Smooth muscle cell (in vitro differentiated cells): ENCODE data around the gene FHIT. TPM values are rescaled to one million over a fixed set of nuclear protein-coding genes. Genes with fewer than 3 reads are reported as not detected.
"Not testable (repeated sequence)": the region's sequence is repeated elsewhere in the genome, so short reads cannot be mapped to it uniquely, and the experiment has no call there.

Experiments
- DNase-seq: peaks from one replicate; lab custom pipeline; 2025; ENCODE audit not compliant: unreplicated experiment; lab: John Stamatoyannopoulos, UW
- H2AFZ ChIP-seq: fragments of 200-600 bp; sonication (generic); 2 replicates; pipeline ENCODE4 v1.6.0; 2016; ENCODE audit warnings: antibody characterized with exemption, low read depth, mild to moderate bottlenecking
- H3F3A ChIP-seq: fragments of 200-600 bp; sonication (generic); 2 replicates; pipeline ENCODE4 v1.6.0; 2017; ENCODE audit warnings: antibody characterized with exemption, low read depth
- H3K27ac ChIP-seq: fragments of 200-600 bp; sonication (generic); 2 replicates; pipeline ENCODE4 v1.5.1; 2016; ENCODE audit warnings: low read depth, mild to moderate bottlenecking
- H3K27me3 ChIP-seq: fragments of 200-600 bp; sonication (generic); 2 replicates; pipeline ENCODE4 v1.6.1; 2016; ENCODE audit warnings: low read depth, mild to moderate bottlenecking
- H3K36me3 ChIP-seq: fragments of 200-600 bp; sonication (generic); 2 replicates; pipeline ENCODE4 v1.5.1; 2016; ENCODE audit warnings: low read depth
- H3K4me1 ChIP-seq: fragments of 200-600 bp; sonication (generic); 2 replicates; pipeline ENCODE4 v1.5.1; 2016; ENCODE audit warnings: low read depth
- H3K4me2 ChIP-seq: fragments of 200-600 bp; sonication (generic); 2 replicates; pipeline ENCODE4 v1.6.0; 2016; ENCODE audit warnings: mild to moderate bottlenecking
- H3K4me3 ChIP-seq: fragments of 200-600 bp; sonication (generic); 2 replicates; pipeline ENCODE4 v1.5.1; 2016; ENCODE audit warnings: mild to moderate bottlenecking
- H3K79me2 ChIP-seq: fragments of 200-600 bp; sonication (generic); 2 replicates; pipeline ENCODE4 v1.6.0; 2016; ENCODE audit warnings: low read depth, mild to moderate bottlenecking
- H3K9ac ChIP-seq: fragments of 200-600 bp; sonication (generic); 2 replicates; pipeline ENCODE4 v1.6.0; 2016; ENCODE audit warnings: low read depth
- H3K9me3 ChIP-seq: fragments of 200-600 bp; sonication (generic); replicated peaks from 2 replicates; pipeline ENCODE4 v1.5.1; 2016; ENCODE audit warnings: low read depth
- H4K20me1 ChIP-seq: fragments of 200-600 bp; sonication (generic); 2 replicates; pipeline ENCODE4 v1.6.0; 2016; ENCODE audit warnings: low read depth
- WGBS: methylation state at CpG from one replicate; pipeline ENCODE4 v1.1.7; 2016; ENCODE audit warnings: low lambda C conversion rate; 5-methylcytosine and 5-hydroxymethylcytosine counted together
- polyA plus RNA-seq: library from polyadenylated mRNA; unstranded; fragments of >200 nt; fragmentation: Nextera tagmentation; extraction: Ambion mirVana; gene quantifications from 2 replicates; pipeline ENCODE4 v1.2.1, GENCODE V29; 2016
- total RNA-seq: library from RNA; depleted of rRNA; stranded (reverse); fragments of >200 nt; gene quantifications from 2 replicates; pipeline ENCODE4 v1.2.3, GENCODE V29; 2014
- TF ChIP-seq, protein P1 (sequence below): fragments of 200-600 bp; sonication (generic); IDR thresholded peaks from 2 replicates; pipeline ENCODE4 v1.5.1; 2017; ENCODE audit warnings: borderline replicate concordance, mild to moderate bottlenecking, antibody characterized with exemption; ENCODE audit not compliant: insufficient read depth, poor library complexity, severe bottlenecking

The FHIT gene
- total and polyA plus RNA-seq, 2 experiments from 2014 or later: 5.9 to 6.7 TPM

DNA sequence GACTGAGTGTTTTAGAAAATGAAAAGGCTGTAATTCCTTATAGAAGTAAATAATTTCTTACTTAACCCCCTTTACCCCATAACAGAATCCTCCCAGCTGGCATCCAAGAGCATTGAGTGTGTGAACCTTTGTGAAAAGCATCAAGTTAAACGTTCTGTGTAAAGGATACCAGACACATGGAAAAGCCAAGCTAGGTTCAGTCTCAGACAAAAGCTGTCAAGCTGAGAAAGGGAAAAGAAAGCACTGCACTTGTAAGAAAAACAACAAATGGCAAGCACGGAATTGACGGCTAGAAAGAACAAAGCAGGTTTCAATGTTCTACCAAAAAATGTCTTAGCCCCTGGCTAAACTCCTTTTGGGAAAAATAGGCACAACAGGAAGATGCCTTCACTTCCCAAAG lies 176.5 kb downstream of the FHIT start:
- H3K4me2 ChIP-seq: no peak overlapping the region
- H3F3A ChIP-seq: no peaks in the 10 kb centered on the region
- no peak overlapping the region for H3K9ac ChIP-seq
- 83% methylated on average over 3 of the region's 3 CpGs for WGBS
- DNase-seq: no peak
- H3K27ac ChIP-seq: no peak overlapping the region
- H4K20me1 ChIP-seq: no peaks in the 10 kb centered on the region
- H3K36me3 ChIP-seq: no peaks in the 10 kb centered on the region
- H3K79me2 ChIP-seq: no peaks in the 10 kb centered on the region
- no peak overlapping the region for H3K4me3 ChIP-seq
- H3K9me3 ChIP-seq: no peaks in the 10 kb centered on the region
- H3K27me3 ChIP-seq: no peaks in the 10 kb centered on the region
- H2AFZ ChIP-seq: no peak overlapping the region
- TF ChIP-seq, protein P1, sequence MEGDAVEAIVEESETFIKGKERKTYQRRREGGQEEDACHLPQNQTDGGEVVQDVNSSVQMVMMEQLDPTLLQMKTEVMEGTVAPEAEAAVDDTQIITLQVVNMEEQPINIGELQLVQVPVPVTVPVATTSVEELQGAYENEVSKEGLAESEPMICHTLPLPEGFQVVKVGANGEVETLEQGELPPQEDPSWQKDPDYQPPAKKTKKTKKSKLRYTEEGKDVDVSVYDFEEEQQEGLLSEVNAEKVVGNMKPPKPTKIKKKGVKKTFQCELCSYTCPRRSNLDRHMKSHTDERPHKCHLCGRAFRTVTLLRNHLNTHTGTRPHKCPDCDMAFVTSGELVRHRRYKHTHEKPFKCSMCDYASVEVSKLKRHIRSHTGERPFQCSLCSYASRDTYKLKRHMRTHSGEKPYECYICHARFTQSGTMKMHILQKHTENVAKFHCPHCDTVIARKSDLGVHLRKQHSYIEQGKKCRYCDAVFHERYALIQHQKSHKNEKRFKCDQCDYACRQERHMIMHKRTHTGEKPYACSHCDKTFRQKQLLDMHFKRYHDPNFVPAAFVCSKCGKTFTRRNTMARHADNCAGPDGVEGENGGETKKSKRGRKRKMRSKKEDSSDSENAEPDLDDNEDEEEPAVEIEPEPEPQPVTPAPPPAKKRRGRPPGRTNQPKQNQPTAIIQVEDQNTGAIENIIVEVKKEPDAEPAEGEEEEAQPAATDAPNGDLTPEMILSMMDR: no peak
- H3K4me1 ChIP-seq: peaks cover 21% of the 10 kb centered on the region

DNA sequence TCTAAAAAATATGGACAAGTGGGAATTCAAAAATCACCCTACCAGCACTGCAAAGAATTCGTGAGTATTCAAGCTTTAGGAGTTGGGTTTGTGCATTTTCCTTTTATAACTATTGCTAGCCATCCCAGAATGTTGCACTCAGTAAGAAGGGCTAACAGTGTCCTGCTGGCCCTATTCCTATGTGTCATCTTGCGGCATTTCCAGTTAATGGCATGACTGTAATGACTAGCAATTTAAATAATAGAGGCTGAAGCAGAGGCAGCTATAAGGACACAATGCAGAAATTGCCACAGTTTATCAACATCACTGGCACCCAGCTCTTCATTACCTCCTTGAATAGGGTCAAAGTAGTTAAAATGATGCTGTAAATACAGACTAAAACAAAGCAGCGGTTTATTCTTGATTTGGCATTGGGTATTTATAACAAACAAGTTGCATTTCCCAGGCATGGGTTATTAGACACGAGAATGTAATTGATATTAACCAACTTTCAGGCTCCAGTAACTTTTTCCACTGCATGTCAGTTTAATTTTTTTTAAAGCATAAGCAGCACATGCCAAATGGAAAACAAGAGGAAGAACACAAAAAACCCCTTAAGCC lies 177.6 kb downstream of the FHIT start:
- Histone ChIP-seq H3K79me2 (no peaks in the 10 kb centered on the region), H3K9me3 (no peaks in the 10 kb centered on the region), H3K36me3 (no peaks in the 10 kb centered on the region), H2AFZ (no peak overlapping the region), H3K4me3 (no peak overlapping the region), H3K4me1 (peaks cover 17% of the 10 kb centered on the region), H3K4me2 (no peak overlapping the region), H3K27ac (no peak overlapping the region), H3F3A (no peaks in the 10 kb centered on the region), H3K9ac (no peak overlapping the region), H4K20me1 (no peaks in the 10 kb centered on the region), H3K27me3 (no peaks in the 10 kb centered on the region)
- 85% methylated on average over 4 of the region's 4 CpGs for WGBS
- no peak for DNase-seq
- TF ChIP-seq, protein P1: no peak

DNA sequence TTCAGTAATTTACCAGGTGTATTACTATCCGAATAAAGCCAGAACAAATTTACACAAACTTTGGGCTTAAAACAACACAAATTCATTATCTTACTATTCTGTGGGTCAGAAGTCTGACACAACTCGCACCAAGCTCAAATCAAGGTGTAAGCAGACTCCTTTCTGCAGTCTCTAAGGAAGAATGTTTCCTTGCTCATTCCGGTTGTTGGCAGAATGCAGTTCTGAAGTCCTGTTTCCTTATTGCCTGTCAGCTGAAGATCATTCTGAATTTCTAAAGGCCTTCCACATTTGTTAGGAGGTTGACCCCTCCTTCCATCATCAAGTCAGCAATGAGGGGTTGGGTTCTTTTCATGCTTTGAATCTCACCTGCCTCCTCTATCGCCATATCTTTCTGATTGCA lies 183.2 kb downstream of the FHIT start:
- Histone ChIP-seq H4K20me1 (no peaks in the 10 kb centered on the region), H3K27me3 (no peaks in the 10 kb centered on the region), H3K79me2 (no peaks in the 10 kb centered on the region), H3K4me1 (no peaks in the 10 kb centered on the region), H3F3A (no peaks in the 10 kb centered on the region), H3K4me3 (no peak overlapping the region), H3K9me3 (no peaks in the 10 kb centered on the region), H3K27ac (no peak overlapping the region), H3K4me2 (no peak overlapping the region), H2AFZ (no peak overlapping the region), H3K36me3 (no peaks in the 10 kb centered on the region), H3K9ac (no peak overlapping the region)
- DNase-seq: no peak
- 96% methylated on average over 4 of the region's 4 CpGs for WGBS
- TF ChIP-seq, protein P1: no peak

DNA sequence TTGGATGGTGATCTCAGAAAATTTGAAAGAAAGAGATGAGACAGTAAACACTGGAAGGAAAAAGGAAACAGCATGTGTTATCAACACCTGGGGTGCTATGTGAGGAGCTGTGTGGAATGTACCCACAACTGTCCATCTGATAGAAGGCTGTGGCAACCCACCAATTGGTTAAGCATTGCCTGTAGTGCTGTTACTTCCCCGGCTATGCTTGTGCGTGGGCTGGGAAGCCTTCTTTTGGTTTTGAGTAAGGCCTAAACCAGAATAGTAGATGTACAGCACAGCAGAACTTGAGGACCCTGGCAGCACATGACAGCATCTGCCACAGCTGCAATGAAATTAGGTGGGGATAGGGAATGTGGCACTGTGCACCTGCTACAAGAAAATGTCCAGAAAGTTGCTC lies 184.5 kb downstream of the FHIT start:
- no peaks in the 10 kb centered on the region for H4K20me1 ChIP-seq
- TF ChIP-seq, protein P1: no peak
- H3K4me3 ChIP-seq: no peak overlapping the region
- H3K27me3 ChIP-seq: no peaks in the 10 kb centered on the region
- WGBS: 98% methylated on average over 2 of the region's 2 CpGs
- H3K79me2 ChIP-seq: no peaks in the 10 kb centered on the region
- H3K4me2 ChIP-seq: no peak overlapping the region
- no peak overlapping the region for H3K27ac ChIP-seq
- H2AFZ ChIP-seq: no peak overlapping the region
- no peaks in the 10 kb centered on the region for H3K36me3 ChIP-seq
- no peaks in the 10 kb centered on the region for H3K4me1 ChIP-seq
- no peak for DNase-seq
- H3K9ac ChIP-seq: no peak overlapping the region
- no peaks in the 10 kb centered on the region for H3F3A ChIP-seq
- H3K9me3 ChIP-seq: no peaks in the 10 kb centered on the region

DNA sequence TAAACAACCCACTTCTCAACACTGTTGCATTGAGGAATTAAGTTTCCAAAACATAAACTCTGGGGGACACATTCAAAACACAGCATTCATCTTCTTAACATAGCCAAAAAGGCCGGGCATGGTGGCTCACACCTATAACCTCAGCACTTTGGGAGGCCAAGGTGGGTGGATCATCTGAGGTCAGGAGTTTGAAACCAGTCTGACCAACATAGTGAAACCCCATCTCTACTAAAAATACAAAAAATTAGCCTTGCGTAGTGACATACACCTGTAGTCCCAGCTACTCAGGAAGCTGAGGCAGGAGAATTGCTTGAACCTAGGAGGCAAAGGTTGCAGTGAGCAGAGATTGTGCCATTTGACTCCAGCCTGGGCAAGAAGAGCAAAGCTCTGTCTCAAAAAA lies 185.0 kb downstream of the FHIT start:
- not testable (repeated sequence) for H3K27me3 ChIP-seq, H3K9ac ChIP-seq, H3F3A ChIP-seq, H3K4me1 ChIP-seq, H4K20me1 ChIP-seq, H2AFZ ChIP-seq, H3K36me3 ChIP-seq, H3K79me2 ChIP-seq, H3K4me2 ChIP-seq, DNase-seq, H3K9me3 ChIP-seq, H3K27ac ChIP-seq, H3K4me3 ChIP-seq
- 93% methylated on average over 2 of the region's 2 CpGs for WGBS
